CD1c-positive myeloid dendritic cell (primary cell): Measurements from ENCODE around the gene SOWAHC.

Source experiments
- DNase-seq: peaks from one replicate; pipeline ENCODE4 v3.0.0-alpha.2; 2016; ENCODE audit errors: extremely low spot score

The SOWAHC gene

GRCh38 chr2:109646961-109647360, 32.8 kb downstream of the SOWAHC start:
- no peak for DNase-seq

GRCh38 chr2:109647636-109648035, 33.5 kb downstream of the SOWAHC start:
- DNase-seq = no peak

- no peak for DNase-seq
Measured at GRCh38 chr2:109648041-109648527, 33.9 kb downstream of the SOWAHC start.

GRCh38 chr2:109649736-109650695, 35.9 kb downstream of the SOWAHC start:
- no peak for DNase-seq

GRCh38 chr2:109654326-109655050, 40.3 kb downstream of the SOWAHC start:
- no peak for DNase-seq

GRCh38 chr2:109655287-109655686, 41.1 kb downstream of the SOWAHC start:
- DNase-seq = no peak

- no peak for DNase-seq
Measured at GRCh38 chr2:109659396-109660045, 45.4 kb downstream of the SOWAHC start.

- no peak for DNase-seq
Measured at GRCh38 chr2:109660046-109660860, 46.1 kb downstream of the SOWAHC start.

GRCh38 chr2:109662889-109663288, 48.7 kb downstream of the SOWAHC start:
- no peak for DNase-seq

- DNase-seq = no peak
Measured at GRCh38 chr2:109663721-109664120, 49.6 kb downstream of the SOWAHC start.

GRCh38 chr2:109666466-109666865, 52.3 kb downstream of the SOWAHC start:
- no peak for DNase-seq
